OCI-LY7 (cell line): ENCODE data around the gene CATSPERD.

ENCODE experiments used
- CTCF ChIP-seq: fragments of 200-600 bp; sonication (generic); conservative IDR thresholded peaks from 2 replicates; pipeline ENCODE4 v1.5.1; 2014; ENCODE audit warnings: mild to moderate bottlenecking, antibody characterized with exemption, low read length, moderate library complexity, mixed read lengths
- EZH2phosphoT487 ChIP-seq: fragments of 200-600 bp; sonication (generic); IDR thresholded peaks from 2 replicates; pipeline ENCODE4 v1.6.1; 2018; ENCODE audit warnings: low read depth, borderline replicate concordance, mild to moderate bottlenecking, mixed run types, antibody characterized with exemption, low read length, moderate library complexity, mixed read lengths

GRCh38 chr19:5784581-5785147 lies 64.2 kb downstream of the CATSPERD start, which contains the start of gene PRR22:
- TF ChIP-seq CTCF, result no peak
- no peak for TF ChIP-seq EZH2phosphoT487
